ENCODE data around the gene DNAJB6.

Gene DNAJB6

DNA sequence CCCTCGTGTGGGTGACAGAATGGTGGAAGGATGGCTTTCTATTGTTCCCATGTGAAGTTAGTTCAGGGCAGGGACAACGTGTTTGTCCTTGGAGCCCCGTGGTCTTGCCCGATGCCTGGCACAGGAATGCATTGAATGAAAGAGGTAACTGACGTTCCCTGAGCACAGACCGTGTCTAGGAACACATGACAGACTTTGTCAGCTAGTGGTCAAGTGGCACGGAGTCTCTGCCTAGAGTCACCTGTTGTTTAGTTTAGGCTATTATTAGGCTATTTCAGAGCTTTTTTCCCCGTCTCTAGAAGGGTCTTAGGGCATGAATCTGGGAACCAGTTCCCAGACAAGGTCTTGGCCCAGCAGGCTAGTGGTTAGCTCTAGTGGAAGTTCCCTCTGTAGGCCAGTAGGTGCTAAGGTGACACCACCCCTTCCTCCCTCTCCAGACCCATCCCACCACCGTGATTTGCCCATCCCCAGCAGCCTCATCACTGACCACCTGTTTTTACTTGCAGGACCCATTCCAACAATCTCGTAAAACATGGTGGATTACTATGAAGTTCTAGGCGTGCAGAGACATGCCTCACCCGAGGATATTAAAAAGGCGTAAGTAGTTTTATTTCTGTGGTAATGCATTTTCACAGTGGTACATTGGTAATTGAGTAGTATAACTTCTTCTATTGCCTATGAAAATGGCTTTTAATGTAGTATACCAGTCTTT lies 21.4 kb downstream of the DNAJB6 start:
- DNase-seq (ENCODE audit: low read depth): no peak
- TF ChIP-seq, protein P1, sequence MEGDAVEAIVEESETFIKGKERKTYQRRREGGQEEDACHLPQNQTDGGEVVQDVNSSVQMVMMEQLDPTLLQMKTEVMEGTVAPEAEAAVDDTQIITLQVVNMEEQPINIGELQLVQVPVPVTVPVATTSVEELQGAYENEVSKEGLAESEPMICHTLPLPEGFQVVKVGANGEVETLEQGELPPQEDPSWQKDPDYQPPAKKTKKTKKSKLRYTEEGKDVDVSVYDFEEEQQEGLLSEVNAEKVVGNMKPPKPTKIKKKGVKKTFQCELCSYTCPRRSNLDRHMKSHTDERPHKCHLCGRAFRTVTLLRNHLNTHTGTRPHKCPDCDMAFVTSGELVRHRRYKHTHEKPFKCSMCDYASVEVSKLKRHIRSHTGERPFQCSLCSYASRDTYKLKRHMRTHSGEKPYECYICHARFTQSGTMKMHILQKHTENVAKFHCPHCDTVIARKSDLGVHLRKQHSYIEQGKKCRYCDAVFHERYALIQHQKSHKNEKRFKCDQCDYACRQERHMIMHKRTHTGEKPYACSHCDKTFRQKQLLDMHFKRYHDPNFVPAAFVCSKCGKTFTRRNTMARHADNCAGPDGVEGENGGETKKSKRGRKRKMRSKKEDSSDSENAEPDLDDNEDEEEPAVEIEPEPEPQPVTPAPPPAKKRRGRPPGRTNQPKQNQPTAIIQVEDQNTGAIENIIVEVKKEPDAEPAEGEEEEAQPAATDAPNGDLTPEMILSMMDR (conservative IDR thresholded peaks at IDR 0.05; ENCODE audit: low read depth, low read length): no peak
- no peak overlapping the region for H3K4me3 ChIP-seq (ENCODE audit: low read depth, low read length)

DNA sequence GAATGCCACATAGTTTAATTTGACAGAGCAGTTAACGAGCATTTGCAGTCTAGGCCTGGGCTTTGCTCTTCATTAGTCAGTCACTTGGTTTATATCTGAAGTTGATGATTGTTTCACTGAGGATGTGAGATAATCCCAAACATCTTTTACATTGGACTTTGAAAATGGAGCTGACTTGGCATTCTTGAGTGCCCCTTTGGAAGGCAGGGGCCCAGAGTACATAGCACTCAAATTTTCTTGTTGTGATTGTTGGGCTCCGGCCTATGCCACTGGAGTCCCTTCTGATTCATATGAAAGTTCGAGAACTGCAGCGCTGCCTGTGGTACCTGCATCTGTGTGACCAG lies 21.9 kb downstream of the DNAJB6 start:
- no peak for DNase-seq (ENCODE audit: low read depth)
- TF ChIP-seq, protein P1 (conservative IDR thresholded peaks at IDR 0.05; ENCODE audit: low read depth, low read length): no peak
- H3K4me3 ChIP-seq (ENCODE audit: low read depth, low read length): no peak overlapping the region

DNA sequence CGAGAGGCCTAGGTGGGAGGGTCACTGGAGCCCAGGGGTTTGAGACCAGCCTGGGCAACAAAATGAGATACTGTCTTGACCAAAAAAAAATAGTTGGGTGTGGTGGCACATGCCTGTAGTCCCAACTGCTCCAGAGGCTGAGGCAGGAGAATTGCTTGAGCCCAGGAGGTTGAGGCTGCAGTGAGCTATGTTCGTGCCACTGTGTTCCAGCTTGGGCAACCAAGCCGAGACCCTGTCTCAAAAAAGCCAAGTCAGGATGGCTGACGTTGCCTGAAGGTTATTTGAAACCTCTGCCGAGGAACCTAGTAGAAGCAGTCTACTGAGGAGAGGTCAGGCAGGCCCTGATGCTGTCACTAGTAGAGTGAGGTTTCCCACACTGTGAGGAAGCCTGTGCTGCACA lies 22.8 kb downstream of the DNAJB6 start:
- DNase-seq (ENCODE audit: low read depth): no peak
- TF ChIP-seq, protein P1 (conservative IDR thresholded peaks at IDR 0.05; ENCODE audit: low read depth, low read length): no peak
- H3K4me3 ChIP-seq (ENCODE audit: low read depth, low read length): no peak overlapping the region

DNA sequence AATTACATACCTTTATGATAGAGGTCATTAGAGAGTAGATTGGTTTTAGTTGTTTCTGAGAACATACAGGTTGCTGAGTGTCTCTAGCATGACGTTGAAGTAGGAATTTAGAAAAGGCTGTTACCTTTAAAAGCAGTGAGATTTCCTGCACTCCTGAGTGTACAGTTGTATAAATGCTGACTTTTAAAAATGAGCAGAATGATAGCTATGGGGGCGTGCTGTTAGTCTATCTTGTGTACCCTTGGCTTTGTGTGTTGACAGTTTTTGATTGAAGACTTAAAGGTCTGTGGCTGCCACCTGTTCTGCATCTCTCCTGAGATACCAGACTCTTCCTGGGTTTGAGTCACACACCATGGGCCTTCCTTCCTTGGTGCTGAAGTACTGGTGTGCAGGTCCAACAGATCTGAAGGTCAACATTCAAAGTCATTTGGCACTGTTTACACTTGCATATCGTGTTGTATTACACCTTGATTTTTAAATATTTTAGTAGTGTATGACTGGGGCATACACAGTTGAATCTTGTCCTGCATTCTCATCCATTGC lies 23.8 kb downstream of the DNAJB6 start:
- TF ChIP-seq, protein P1 (conservative IDR thresholded peaks at IDR 0.05; ENCODE audit: low read depth, low read length): no peak
- no peak for DNase-seq (ENCODE audit: low read depth)
- no peak overlapping the region for H3K4me3 ChIP-seq (ENCODE audit: low read depth, low read length)

DNA sequence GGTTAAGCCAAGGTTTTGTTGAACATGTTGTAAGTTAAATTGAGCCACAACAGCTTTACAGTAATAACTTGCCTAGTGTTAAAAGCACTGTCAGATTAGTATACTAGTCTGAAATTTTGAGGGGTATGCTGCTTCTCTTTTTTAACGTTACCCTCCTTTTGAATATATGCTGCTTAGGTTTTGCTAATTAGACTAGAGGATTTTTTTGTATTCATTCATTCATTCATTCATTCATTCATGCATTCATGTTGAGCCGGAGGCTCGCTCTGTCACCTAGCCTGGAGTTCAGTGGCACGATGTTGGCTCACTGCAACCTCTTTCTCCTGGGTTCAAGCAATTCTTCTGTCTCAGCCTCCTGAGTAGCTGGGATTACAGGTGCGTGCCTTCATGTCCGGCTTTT lies 24.7 kb downstream of the DNAJB6 start:
- TF ChIP-seq, protein P1 (conservative IDR thresholded peaks at IDR 0.05; ENCODE audit: low read depth, low read length): no peak
- no peak for DNase-seq (ENCODE audit: low read depth)
- H3K4me3 ChIP-seq (ENCODE audit: low read depth, low read length): no peak overlapping the region

DNA sequence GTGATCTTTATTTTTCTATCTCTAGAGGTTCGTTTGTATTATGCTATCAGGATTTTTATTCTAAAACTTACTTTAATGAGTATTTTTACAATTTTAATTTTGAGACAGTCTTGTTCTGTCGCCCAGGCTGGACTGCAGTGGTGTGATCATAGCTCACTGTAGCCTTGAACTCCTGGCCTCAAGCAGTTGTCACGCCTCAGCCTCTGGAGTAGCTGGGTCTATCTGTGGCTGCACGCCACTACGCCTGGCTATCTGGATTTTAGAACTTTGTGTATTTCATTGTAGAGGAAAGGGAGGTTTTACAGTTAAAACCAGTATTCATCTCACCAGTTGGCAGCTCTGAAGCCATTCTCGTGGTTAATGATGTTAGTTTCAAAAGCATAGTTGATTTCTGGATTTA lies 25.9 kb downstream of the DNAJB6 start:
- TF ChIP-seq, protein P1 (conservative IDR thresholded peaks at IDR 0.05; ENCODE audit: low read depth, low read length): no peak
- H3K4me3 ChIP-seq (ENCODE audit: low read depth, low read length): no peak overlapping the region
- DNase-seq (ENCODE audit: low read depth): no peak

DNA sequence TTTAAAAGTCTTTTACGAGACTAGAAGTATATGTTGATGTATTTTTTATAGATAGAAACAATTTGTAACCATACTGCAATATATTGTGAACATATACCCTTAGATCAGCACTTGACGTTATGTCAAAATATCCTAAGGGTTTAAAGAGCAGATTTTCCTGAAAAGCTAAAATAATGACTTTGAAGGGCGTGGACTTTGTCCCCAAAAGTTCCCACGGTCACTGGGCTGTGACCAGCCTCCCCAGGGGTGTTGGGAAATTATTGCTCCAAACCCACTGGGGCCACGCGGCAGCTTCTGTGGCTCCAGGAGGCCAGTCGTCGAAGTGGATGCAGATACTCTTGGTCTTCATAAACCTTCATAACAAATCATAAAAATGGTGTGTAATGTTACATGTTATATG lies 29.9 kb downstream of the DNAJB6 start:
- TF ChIP-seq, protein P1 (conservative IDR thresholded peaks at IDR 0.05; ENCODE audit: low read depth, low read length): no peak
- no peak for DNase-seq (ENCODE audit: low read depth)
- no peak overlapping the region for H3K4me3 ChIP-seq (ENCODE audit: low read depth, low read length)

Measured in choroid plexus epithelial cell (primary cell).